ENCODE data around the gene CXCR3.
"Not testable (repeated sequence)": the region's sequence is repeated elsewhere in the genome, so short reads cannot be mapped to it uniquely, and the experiment has no call there.

CXCR3 gene

DNA sequence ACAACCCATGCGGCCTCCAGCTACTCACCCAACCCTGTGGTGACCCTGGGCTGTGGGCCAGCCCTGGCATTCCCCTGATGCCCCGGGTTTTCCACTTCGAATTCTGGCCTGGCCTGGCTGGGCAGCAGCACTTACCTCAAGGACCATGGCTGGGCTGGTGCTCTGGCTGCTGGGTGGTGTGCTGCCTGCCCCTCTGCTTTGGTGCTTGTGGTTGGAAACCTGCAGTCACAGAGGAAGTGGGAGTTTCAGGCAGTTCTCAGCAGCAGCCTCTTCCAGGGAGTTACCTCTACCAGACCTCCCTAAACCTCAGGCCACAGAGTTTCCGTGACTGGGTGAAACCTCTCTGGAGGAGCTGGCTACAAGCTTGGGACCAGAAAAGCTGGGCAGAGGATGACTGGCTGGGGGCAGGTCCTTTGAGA lies at the start of gene CXCR3:
TSS of gene CXCR3 (minus strand) at position 209 of the 419 bp plus-strand sequence. CDS start at position 147, 62 bp downstream.
- no peak for DNase-seq (ENCODE audit: low read depth in 2 of 2)

GRCh38 chrX:71667328-71668247 lies 49.3 kb upstream of the CXCR3 start, which contains the start of gene LOC101059915:
LOC101059915 (plus strand) TSS chrX:71667546.
- DNase-seq (ENCODE audit: low read depth in 2 of 2) = no peak

GRCh38 chrX:71666240-71667223 lies 48.2 kb upstream of the CXCR3 start:
- DNase-seq (ENCODE audit: low read depth in 2 of 2) = no peak

DNA sequence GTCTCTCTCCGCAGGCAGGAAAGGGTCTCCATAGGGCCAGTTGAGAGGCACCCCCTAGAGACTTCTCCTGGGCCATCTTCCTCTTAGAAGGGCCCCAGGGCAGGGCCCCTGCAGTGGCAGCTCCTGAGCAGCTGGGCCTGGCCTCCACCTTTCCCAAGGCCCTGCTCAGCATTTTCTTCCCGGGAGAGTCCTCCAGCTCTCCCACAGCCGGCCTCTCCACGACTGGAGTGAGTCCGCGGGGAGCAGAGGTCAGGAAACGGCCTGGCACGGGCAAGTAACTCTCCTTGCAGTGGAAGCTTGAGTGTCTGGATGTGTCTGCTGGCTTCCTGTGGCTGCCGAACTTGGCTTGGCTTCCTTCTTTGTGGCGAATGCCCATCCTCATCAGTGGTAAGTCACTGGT lies 47.4 kb upstream of the CXCR3 start:
- DNase-seq (ENCODE audit: low read depth in 2 of 2) = no peak

DNA sequence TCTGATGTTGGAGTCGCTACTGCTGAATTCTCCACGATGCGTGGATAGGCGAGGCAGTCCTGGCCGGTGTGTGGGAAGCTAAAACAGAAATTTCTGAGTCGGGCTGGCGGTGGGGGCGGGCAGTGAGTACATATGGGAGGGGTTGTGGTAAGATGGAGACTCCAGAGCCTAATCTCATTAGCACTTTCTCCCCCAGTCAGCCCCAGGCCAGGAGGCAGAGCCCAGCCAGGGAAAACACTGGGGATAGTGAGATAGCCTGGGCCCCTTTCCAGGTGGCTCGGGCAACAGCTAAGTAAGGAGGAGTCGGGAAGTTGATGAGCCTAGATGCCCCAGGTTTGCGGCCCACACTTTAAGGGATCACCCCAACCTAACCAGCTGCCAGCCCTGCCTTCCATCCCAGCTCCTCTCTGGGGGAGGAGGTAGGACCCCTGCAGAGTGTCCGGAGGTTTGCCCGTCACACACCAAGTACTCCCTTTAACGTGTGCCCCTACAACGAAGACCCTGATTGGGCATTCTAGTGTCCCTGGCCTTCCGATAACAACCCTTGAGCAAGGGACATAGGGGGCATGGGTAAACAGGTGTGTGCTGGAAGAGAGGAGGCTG lies 46.7 kb upstream of the CXCR3 start:
- DNase-seq (ENCODE audit: low read depth in 2 of 2) = no peak

DNA sequence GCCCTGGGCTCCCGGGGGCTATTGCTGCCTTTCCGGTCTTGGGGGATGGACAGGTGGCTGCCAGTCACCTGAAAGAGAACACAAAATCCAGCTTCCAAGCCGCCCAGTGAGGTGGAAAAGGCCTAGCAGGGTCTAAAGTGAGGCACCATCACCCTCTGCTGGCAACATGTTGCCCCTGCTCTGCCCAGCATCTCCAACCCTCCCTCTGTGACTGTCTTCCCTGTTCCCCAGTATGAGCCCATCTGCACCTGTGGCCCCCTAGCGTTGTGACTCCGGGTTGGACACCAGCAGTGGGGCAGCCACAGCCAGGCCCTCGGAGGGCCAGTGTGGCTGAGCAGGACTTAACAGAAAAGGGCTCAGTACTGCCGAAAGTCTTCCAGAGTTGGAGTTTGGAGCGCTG lies 45.9 kb upstream of the CXCR3 start:
- DNase-seq (ENCODE audit: low read depth in 2 of 2) = not testable (repeated sequence)

- not testable (repeated sequence) for DNase-seq (ENCODE audit: low read depth in 2 of 2)
Measured at GRCh38 chrX:71663238-71663637, 44.9 kb upstream of the CXCR3 start.

DNA sequence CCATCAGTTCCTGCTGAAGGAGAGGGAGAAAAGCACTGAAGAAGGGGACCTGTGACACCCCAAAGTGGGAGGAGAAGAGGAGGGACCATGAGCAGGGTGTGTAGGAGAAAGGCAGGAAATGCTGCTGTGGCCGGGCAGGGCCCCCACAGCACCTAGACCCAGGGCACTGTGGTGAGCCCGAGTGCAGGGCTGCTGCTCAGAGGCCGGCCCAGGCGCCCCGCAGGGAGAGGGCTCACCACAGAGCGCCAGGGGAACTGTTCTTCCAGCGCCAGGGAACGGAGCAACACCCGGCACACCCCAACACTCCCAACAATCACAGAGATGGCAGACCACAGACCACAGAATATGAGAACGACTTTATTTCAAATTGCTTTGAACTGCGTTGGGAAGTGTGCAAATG lies 44.3 kb upstream of the CXCR3 start:
- DNase-seq (ENCODE audit: low read depth in 2 of 2) = not testable (repeated sequence)

DNA sequence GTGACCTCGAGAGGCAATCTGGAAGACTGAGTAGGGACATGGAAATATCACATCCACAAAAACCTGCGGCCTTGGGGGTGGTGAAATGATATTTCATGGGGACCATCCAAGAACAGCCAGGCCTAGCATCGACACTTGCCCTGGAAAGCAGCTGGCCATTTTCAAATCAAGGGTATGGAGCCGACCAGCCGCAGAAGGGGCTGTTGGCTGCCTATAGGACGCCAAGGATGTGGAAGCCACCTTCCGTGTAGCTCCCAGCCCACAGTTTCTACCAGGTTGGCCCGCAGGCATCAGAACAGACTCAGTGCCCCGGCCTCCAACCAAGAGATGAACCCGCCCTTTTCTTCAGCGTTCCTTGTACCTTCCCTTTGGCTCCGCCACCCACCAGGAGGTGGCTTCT lies 43.6 kb upstream of the CXCR3 start:
- no peak for DNase-seq (ENCODE audit: low read depth in 2 of 2)

DNA sequence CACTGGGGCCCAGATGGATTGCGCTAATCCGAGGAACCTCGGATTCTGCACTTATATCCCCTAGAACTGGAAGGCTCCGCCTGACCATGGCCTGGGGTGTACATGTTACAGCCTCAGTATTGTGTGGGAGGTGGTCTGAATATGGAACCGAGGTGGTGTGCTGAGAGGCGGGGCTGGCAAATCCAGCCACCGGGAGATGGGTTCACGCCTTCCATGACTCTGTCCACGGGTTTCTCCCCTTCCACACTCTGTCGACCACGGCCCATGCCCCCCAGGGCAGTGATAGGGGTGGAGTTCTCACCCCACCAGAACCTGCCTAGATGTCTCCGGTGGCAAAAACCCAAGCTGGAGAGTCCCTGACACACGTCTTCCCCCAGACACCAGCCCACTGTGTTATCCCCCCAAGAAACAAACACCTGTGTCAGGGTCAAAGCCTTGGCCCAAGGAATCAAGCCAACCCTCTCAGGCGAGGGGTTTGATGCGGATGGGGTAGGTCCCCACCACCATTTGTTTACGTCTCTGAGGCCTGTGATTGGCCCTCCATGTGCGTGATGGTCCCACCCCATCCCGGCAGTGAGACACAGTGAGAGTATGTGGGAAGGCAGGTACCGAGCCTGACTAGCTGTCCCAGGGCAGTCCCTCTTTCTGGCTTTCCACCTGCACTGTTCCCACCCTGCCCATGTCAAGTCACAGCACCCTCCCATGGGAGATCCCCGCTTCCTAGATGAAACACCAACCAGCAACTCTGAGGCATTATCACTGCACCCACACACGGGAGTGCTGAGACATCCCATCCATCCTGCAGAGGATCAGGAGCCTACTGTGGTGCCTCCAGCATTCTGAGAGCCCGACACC lies 42.5 kb upstream of the CXCR3 start:
- DNase-seq (ENCODE audit: low read depth in 2 of 2) = no peak

- DNase-seq (ENCODE audit: low read depth in 2 of 2) = no peak
Measured at GRCh38 chrX:71659959-71660358, 41.6 kb upstream of the CXCR3 start.

DNA sequence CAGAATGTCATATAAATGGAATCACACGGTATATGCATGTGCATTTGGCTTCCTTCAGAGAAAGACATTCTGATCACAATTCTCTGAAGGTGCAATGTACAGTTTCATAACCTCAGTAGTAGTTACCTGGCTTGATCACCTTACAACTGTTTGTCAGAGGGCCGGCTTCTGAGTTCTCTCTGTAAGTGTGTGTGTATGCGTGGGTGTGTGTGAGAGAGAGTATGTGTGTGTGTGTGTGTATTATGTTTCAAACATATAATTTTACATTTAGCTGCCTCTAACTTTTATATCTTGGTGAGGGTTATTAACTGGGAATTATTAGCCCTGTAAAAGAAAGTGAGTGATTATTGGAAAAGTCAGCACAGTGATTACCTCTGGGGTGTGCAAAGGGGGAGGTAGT lies 41.0 kb upstream of the CXCR3 start:
- no peak for DNase-seq (ENCODE audit: low read depth in 2 of 2)

DNA sequence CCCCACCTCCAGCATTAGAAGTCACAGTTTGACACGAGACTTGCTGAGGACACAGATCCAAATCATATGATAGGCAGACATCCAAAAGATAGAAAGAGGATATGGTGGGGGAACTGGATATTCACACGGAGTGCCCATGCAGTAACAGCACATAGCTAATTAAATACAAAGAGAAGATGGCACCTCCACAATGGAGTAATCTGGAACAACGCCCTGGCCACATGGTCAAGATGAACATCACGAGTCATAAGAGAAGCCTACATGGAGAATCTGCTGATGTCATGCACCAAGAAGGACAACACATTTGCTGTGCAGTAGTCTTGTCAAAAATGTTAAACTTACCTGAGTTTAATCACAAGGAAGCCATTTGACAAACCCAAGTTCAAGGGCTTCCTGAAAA lies 39.0 kb upstream of the CXCR3 start:
- DNase-seq (ENCODE audit: low read depth in 2 of 2) = no peak

- DNase-seq (ENCODE audit: low read depth in 2 of 2) = no peak
Measured at GRCh38 chrX:71653344-71653743, 35.0 kb upstream of the CXCR3 start.

GRCh38 chrX:71652405-71652804 lies 34.1 kb upstream of the CXCR3 start:
- DNase-seq (ENCODE audit: low read depth in 2 of 2) = peak in 1 of 2 experiments; percentile 4

DNA sequence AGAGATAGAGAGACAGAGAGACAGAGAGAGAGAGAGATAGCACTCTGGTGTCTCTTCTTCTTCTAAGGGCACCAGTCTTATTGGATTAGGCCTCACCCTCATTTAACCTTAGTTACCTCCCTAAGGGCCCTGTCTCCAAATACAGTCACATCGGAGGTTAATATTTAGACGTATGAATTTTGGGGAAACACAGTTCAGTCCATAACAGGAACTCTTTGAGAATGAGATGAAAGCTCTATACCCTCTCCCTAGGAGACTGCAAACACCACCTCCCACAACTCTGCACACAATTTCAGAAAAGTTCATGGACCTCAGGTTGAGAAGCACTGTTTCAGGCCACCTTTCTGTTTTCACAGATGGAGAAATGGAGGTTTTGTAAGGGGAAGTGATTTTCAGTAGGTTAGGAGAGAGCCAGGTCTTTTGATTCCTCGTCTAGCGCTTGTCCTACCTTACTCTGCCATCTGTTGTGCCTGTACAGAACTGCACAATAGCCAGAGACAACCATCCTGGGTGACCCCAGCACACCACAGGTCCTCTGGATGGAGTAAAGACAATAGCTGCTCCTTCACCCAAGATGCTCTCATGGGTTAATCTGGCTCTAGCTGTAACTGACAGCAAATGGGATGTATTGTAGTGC lies 32.1 kb upstream of the CXCR3 start:
- no peak for DNase-seq (ENCODE audit: low read depth in 2 of 2)

GRCh38 chrX:71644406-71644805 lies 26.1 kb upstream of the CXCR3 start:
- not testable (repeated sequence) for DNase-seq (ENCODE audit: low read depth in 2 of 2)

DNA sequence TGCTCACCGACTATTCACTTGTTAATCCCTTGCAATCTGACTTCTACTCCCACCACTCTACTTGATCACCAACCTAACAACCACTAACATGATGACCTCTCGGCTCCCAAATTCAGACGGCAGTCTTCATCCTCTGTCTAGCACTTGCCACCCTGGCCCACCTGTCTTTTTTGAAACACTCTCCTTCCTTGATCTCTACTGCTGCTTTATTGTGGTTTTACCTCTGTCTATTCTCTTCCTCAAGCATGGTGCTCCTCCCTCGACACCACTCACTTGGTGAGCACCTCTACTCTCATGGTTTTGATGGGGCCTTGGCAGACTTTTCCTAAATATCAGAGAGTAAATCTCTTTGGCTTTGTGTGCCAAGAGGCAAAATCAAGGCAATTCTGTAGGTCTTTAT lies 21.7 kb upstream of the CXCR3 start:
- DNase-seq (ENCODE audit: low read depth in 2 of 2) = no peak

DNA sequence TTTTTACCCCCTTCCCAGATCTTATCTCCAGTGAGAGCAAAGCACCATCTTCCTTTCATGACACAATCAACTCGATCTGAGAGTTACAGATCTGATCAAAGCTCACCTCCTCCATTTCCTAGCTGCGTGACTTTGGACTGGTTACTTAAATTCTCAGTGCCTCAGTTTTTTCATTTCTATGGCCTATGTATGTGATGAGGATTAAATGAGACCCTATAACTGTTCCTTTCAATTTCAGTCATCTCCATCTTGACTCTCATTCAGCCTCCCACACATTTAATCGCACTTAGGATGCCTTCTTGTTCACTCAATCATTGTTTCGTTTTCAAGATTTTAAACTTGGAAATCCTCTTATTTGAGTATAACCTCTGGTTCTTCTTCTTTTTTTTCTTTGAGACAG lies 20.1 kb upstream of the CXCR3 start:
- no peak for DNase-seq (ENCODE audit: low read depth in 2 of 2)

DNA sequence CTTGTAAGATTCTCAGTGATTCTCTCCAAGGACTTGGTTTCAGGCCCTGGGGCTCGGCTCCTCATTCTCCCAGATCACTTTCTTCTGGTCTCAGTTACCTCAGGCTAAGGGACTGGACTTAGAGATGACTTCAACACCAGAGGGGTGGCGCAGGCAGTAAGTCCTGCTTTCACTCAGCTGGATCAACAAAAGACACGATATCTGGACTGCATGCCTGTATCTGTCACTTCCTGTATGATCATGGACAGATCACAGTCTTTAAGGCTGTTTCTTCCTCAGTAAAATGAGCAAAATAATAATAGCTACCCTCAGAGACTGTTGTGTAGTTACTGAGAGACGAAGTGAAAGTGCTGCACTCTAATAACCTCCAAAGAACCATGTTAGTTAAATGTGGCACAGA lies 19.5 kb upstream of the CXCR3 start:
- no peak for DNase-seq (ENCODE audit: low read depth in 2 of 2)

GRCh38 chrX:71637253-71637618 lies 18.9 kb upstream of the CXCR3 start:
- no peak for DNase-seq (ENCODE audit: low read depth in 2 of 2)

Data from fibroblast of skin of left quadriceps (primary cell).